BLaER1 (cell line): ENCODE data around the gene TM2D1.

Experiments used
- H3K27ac ChIP-seq: shearing (Covaris generic); formaldehyde crosslinking; 2 replicates; pipeline ENCODE4 v1.8.1; 2022
- H3K27me3 ChIP-seq: shearing (Covaris generic); formaldehyde crosslinking; 2 replicates; pipeline ENCODE4 v1.8.1; 2022
- H3K36me3 ChIP-seq: shearing (Covaris generic); formaldehyde crosslinking; 2 replicates; pipeline ENCODE4 v1.8.1; 2022
- H3K4me1 ChIP-seq: shearing (Covaris generic); formaldehyde crosslinking; 2 replicates; pipeline ENCODE4 v1.8.1; 2022
- H3K4me2 ChIP-seq: shearing (Covaris generic); formaldehyde crosslinking; 2 replicates; pipeline ENCODE4 v1.8.1; 2022
- H3K4me3 ChIP-seq: shearing (Covaris generic); formaldehyde crosslinking; 2 replicates; pipeline ENCODE4 v1.8.1; 2022
- H3K9ac ChIP-seq: shearing (Covaris generic); formaldehyde crosslinking; 2 replicates; pipeline ENCODE4 v1.8.1; 2022
- H3K9me3 ChIP-seq: shearing (Covaris generic); formaldehyde crosslinking; 2 replicates; pipeline ENCODE4 v1.8.1; 2022
- H4K20me1 ChIP-seq: shearing (Covaris generic); formaldehyde crosslinking; 2 replicates; pipeline ENCODE4 v1.8.1; 2022
- Cebpa-rat ChIP-seq: shearing (Covaris generic); IDR thresholded peaks from 2 replicates; pipeline ENCODE4 v1.8.1; 2022

The TM2D1 gene

DNA sequence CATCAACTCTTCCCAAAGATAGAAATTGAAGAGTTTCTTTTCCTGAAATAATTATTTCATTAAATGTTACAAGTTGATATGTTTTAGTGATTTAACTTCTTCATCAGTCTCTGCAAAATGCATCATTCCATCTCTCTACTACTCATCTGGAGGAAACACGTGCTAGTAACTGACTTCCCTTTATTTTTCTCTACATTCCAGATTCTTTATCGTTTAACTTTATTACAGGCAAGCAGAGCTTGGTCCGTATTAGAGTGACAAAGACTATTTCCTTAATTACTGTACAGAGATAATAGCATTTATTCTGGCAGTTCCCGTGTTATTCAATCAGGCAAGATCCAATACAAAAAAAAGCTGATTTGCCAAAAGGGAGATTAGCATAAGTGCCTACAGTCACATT is 88.6 kb downstream of the TM2D1 start:
- no peak overlapping the region for H3K27ac ChIP-seq
- H3K9me3 ChIP-seq = no peaks in the 10 kb centered on the region
- H3K4me1 ChIP-seq = 0 out of 2 replicates have a peak, but pooled peaks cover 5% of the 10 kb centered on the region
- no peaks in the 10 kb centered on the region for H3K36me3 ChIP-seq
- no peaks in the 10 kb centered on the region for H3K27me3 ChIP-seq
- H3K4me2 ChIP-seq = no peak overlapping the region
- H3K9ac ChIP-seq = no peak overlapping the region
- H3K4me3 ChIP-seq = no peak overlapping the region
- H4K20me1 ChIP-seq = no peaks in the 10 kb centered on the region
- TF ChIP-seq Cebpa-rat = no peak

- Histone ChIP-seq H3K27ac (no peak overlapping the region), H3K27me3 (no peaks in the 10 kb centered on the region), H3K36me3 (no peaks in the 10 kb centered on the region), H3K4me1 (no peaks in the 10 kb centered on the region), H3K4me3 (no peak overlapping the region), H3K4me2 (no peak overlapping the region), H3K9ac (no peak overlapping the region), H3K9me3 (no peaks in the 10 kb centered on the region), H4K20me1 (no peaks in the 10 kb centered on the region)
- no peak for TF ChIP-seq Cebpa-rat
These were observed 89.4 kb downstream of the TM2D1 start for GRCh38 chr1:61635557-61635956.

DNA sequence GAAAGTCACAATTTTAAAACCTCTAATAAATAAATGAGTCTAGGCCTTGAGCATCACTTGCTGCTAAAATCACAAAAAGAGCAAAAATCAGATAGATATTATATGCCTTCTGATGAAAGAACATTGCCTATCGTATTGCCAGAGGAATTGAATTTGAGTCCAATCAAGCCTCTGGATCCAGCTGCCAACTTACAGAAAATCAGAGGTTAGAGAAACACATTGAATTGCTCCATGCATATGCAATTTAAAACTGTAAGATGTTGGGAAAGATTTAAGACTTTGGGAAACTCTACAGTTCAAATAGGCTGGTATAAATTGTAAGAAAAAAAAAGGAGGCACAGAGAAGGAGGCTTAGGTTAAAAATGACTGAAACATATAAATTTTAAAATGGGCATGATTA is 93.5 kb downstream of the TM2D1 start:
- H3K9me3 ChIP-seq = no peaks in the 10 kb centered on the region
- H4K20me1 ChIP-seq = no peaks in the 10 kb centered on the region
- no peak for TF ChIP-seq Cebpa-rat

More for the DNA sequence above, 93.5 kb downstream of the TM2D1 start:
- Histone ChIP-seq H3K4me1 (no peaks in the 10 kb centered on the region), H3K4me2 (no peak overlapping the region), H3K27me3 (no peaks in the 10 kb centered on the region), H3K36me3 (no peaks in the 10 kb centered on the region), H3K4me3 (no peak overlapping the region), H3K27ac (no peak overlapping the region), H3K9ac (no peak overlapping the region)
